Measurements from ENCODE around the gene CYP4Z1.
"Not testable (repeated sequence)": the region's sequence is repeated elsewhere in the genome, so short reads cannot be mapped to it uniquely, and the experiment has no call there.

DNA sequence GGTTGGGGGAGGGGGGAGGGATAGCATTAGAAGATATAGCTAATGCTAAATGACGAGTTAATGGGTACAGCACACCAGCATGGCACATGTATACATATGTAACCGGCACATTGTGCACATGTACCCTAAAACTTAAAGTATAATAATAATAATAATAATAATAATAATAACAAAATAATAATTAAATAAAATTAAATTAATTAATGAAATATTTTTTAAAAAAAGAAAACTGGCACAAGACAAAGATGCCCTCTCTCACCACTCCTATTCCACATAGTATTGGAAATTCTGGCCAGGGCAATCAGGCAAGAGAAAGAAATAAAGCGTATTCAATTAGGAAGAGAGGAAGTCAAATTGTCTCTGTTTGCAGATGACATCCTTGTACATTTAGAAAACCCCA lies 90.9 kb downstream of the CYP4Z1 start:
- not testable (repeated sequence) for TF ChIP-seq POLR2AphosphoS5 (IDR thresholded peaks at IDR 0.05; ENCODE audit: borderline replicate concordance, low read depth, low read length); EZH2 (IDR thresholded peaks at IDR 0.05)

Measured in SK-N-MC (cell line).